GM12891 (cell line): ENCODE results near the gene WDR81.

ENCODE experiments used
- POLR2A ChIP-seq: IDR thresholded peaks from 2 replicates; pipeline ENCODE4 v1.6.1; 2011; ENCODE audit warnings: low read depth, low read length, control low read depth
- POLR2AphosphoS5 ChIP-seq: IDR thresholded peaks from 2 replicates; pipeline ENCODE4 v1.6.1; 2011; ENCODE audit warnings: low read depth, low read length, control low read depth

- TF ChIP-seq POLR2A, result no peak
- no peak for TF ChIP-seq POLR2AphosphoS5
Observed at GRCh38 chr17:1724869-1725641, 551 bp downstream of the WDR81 start.
